Thoracic aorta (tissue), 2 donors: Measurements from ENCODE around the gene RGMB. TPM values are rescaled to one million over a fixed set of nuclear protein-coding genes. Genes with fewer than 3 reads are reported as not detected.
A peak's percentile ranks its signal among the peaks of the same experiment; 100 is the strongest.

Source experiments
- ATAC-seq: fragments of 150-250 bp; one replicate; pipeline ENCODE4 v1.8.0; 2017; ENCODE audit warnings: low read depth; ENCODE audit not compliant: insufficient number of reproducible peaks, low FRiP score
- DNase-seq: peaks from one replicate; pipeline ENCODE4 v3.0.0-alpha.2; 2020; ENCODE audit warnings: low spot score
- H3K27ac ChIP-seq, 2 donors: fragments of 200-600 bp; sonication (generic); 1 replicate in 1 of 2; 2 replicates in 1 of 2; pipeline ENCODE4 v1.5.1; 2016; ENCODE audit warnings: mild to moderate bottlenecking in 2 of 2, moderate library complexity in 2 of 2
- H3K27me3 ChIP-seq: fragments of 200-600 bp; sonication (generic); replicated peaks from 2 replicates; pipeline ENCODE4 v1.6.0; 2016; ENCODE audit warnings: mild to moderate bottlenecking; ENCODE audit not compliant: insufficient read depth
- H3K36me3 ChIP-seq: fragments of 200-600 bp; sonication (generic); one replicate; pipeline ENCODE4 v1.5.1; 2016
- H3K4me1 ChIP-seq, 2 donors: fragments of 200-600 bp; sonication (generic); 1 replicate in 1 of 2; 2 replicates in 1 of 2; pipeline versions ENCODE4 v1.5.1 to v1.6.0; 2016; ENCODE audit warnings: low read depth in 2 of 2, mild to moderate bottlenecking in 1 of 2; ENCODE audit not compliant: control insufficient read depth in 1 of 2
- H3K4me3 ChIP-seq: fragments of 200-600 bp; sonication (generic); 2 replicates; pipeline ENCODE4 v1.5.1; 2016; ENCODE audit warnings: mild to moderate bottlenecking
- H3K9me3 ChIP-seq: fragments of 200-600 bp; sonication (generic); 2 replicates; pipeline ENCODE4 v1.5.1; 2016
- total RNA-seq, 2 donors: library from RNA; depleted of rRNA; stranded (reverse); fragments of >200 nt; gene quantifications; one replicate each; pipeline versions ENCODE4 v1.1.0 to v1.2.3, GENCODE V29; 2016
- TF ChIP-seq, protein P1 (sequence below): fragments of 200-600 bp; sonication (generic); IDR thresholded peaks from one replicate; pipeline ENCODE4 v1.5.1; 2019; ENCODE audit warnings: antibody characterized with exemption

The RGMB gene
- total RNA-seq, 2 donors from 2014 or later = 11.9 to 23.1 TPM

DNA sequence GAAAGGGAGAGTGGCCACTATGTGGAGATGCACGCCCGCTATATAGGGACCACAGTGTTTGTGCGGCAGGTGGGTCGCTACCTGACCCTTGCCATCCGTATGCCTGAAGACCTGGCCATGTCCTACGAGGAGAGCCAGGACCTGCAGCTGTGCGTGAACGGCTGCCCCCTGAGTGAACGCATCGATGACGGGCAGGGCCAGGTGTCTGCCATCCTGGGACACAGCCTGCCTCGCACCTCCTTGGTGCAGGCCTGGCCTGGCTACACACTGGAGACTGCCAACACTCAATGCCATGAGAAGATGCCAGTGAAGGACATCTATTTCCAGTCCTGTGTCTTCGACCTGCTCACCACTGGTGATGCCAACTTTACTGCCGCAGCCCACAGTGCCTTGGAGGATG lies 19.8 kb downstream of the RGMB start:
- Histone ChIP-seq H3K27ac (no peak overlapping the region), H3K4me1 (peaks cover 0 to 5% of the 10 kb centered on the region in 2 donors), H3K36me3 (no peaks in the 10 kb centered on the region), H3K9me3 (no peaks in the 10 kb centered on the region), H3K4me3 (no peak overlapping the region), H3K27me3 (no peaks in the 10 kb centered on the region)
- TF ChIP-seq, protein P1, sequence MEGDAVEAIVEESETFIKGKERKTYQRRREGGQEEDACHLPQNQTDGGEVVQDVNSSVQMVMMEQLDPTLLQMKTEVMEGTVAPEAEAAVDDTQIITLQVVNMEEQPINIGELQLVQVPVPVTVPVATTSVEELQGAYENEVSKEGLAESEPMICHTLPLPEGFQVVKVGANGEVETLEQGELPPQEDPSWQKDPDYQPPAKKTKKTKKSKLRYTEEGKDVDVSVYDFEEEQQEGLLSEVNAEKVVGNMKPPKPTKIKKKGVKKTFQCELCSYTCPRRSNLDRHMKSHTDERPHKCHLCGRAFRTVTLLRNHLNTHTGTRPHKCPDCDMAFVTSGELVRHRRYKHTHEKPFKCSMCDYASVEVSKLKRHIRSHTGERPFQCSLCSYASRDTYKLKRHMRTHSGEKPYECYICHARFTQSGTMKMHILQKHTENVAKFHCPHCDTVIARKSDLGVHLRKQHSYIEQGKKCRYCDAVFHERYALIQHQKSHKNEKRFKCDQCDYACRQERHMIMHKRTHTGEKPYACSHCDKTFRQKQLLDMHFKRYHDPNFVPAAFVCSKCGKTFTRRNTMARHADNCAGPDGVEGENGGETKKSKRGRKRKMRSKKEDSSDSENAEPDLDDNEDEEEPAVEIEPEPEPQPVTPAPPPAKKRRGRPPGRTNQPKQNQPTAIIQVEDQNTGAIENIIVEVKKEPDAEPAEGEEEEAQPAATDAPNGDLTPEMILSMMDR = no peak
- DNase-seq (no peak), ATAC-seq (no peak)

DNA sequence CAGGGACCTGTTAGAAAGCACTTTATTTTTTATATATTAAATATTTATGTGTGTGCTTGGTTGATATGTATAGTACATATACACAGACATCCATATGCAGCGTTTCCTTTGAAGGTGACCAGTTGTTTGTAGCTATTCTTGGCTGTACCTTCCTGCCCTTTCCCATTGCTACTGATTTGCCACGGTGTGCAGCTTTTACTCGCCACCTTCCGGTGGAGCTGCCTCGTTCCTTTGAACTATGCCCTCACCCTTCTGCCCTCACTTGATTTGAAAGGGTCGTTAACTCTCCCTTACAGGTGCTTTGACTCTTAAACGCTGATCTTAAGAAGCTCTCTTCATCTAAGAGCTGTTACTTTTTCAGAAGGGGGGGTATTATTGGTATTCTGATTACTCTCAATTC lies 20.5 kb downstream of the RGMB start:
- Histone ChIP-seq H3K4me3 (no peak overlapping the region), H3K36me3 (no peaks in the 10 kb centered on the region), H3K9me3 (no peaks in the 10 kb centered on the region), H3K27ac (no peak overlapping the region), H3K4me1 (peaks cover 0 to 5% of the 10 kb centered on the region in 2 donors), H3K27me3 (no peaks in the 10 kb centered on the region)
- ATAC-seq (no peak), DNase-seq (no peak)
- TF ChIP-seq, protein P1 = no peak

DNA sequence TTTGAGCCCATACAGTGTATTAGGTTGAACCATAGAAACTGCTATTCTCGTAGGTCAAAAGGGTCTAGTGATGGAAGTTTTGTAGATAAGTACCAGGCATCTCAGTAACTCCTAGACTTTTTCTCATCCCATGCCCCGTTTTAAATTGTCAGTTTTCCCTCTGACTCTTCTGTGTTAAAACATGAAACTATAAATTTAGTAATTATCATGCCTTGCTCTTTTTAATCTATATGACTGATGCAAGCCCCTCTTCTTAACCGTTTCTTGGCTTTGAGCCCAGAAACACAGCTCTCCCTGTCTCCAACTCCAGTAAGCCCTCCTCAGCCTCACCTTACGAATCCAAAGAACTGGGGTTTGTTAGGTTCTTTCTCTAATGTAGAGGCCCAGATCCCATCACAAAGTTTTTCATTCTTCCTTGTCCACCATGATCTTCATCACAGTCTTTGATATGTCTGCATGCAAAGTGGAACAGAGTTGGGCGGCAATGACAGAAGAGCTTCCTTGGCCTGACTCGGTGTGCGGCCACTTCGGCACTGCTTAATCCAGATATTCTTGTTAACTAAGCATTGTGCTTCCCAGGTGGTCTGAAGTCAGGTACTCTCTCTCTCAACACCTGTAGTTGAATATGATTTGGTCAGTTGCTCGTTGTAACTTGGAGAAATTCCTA lies 21.1 kb downstream of the RGMB start:
- H3K4me1 ChIP-seq = peaks cover 0 to 5% of the 10 kb centered on the region in 2 donors
- TF ChIP-seq, protein P1 = no peak

DNA sequence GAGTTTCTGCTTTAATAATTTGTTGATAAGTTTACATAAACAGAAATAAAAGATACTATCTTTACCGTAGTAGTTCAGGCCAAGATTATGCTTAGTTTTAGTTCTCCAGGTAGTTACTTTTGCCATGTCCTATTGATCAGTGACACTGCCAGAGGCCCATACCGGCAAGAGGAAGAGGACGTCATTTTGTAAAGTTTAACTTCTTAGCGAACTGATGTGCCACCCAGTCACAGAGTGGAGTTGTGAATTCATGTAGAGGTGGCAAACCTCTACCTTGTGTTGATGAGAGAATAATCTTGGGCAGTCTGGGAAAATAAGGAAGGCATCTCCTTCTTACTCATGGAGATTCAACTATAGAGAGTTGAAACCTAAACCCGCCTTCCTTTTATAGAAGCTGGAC lies 21.8 kb downstream of the RGMB start:
- Histone ChIP-seq H3K27ac (no peak overlapping the region), H3K9me3 (no peaks in the 10 kb centered on the region), H3K36me3 (no peaks in the 10 kb centered on the region), H3K4me3 (no peak overlapping the region), H3K27me3 (no peaks in the 10 kb centered on the region), H3K4me1 (peaks cover 0 to 5% of the 10 kb centered on the region in 2 donors)
- no peak for ATAC-seq
- TF ChIP-seq, protein P1 = no peak
- DNase-seq = no peak

More for the DNA sequence above, 21.1 kb downstream of the RGMB start:
- no peaks in the 10 kb centered on the region for H3K27me3 ChIP-seq
- H3K27ac ChIP-seq = no peak overlapping the region
- H3K9me3 ChIP-seq = no peaks in the 10 kb centered on the region
- no peak for ATAC-seq
- no peak overlapping the region for H3K4me3 ChIP-seq
- no peaks in the 10 kb centered on the region for H3K36me3 ChIP-seq
- no peak for DNase-seq

DNA sequence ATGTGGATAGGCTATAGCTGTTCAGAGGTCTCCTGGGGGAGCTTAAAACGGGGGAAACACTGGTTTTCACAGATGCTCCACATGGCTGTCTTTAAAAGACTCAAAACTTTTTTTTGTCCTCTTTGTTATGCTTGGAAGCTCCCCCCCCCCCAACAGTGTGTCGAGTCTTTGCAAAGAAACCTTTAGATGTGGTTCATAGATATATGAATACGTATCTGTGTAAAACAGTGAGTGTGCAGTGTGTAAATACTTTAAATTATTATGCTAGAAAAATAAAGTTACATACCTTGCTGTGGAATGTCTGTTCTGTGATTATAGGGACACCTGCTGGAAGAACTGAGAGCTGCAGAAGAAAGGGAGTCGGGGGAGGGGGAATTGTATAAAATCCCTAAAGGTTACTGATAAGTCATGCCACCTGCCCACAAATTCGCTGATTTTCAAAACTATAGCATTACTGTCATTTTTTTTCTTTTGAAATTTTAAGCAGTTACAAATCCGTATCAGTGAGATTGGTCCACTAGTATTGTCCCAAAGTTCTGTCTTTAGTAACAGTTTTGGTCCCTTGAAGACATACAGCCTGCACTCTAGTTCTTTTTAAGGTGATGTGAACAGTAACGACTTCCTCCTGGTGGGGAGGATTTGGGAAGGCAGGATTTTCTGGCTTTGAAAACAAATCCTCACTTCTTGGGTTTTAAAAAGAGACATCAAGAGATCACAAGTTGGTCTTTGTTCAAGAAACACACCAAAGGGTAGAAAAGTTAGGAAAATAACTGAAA lies 22.9 kb downstream of the RGMB start:
- TF ChIP-seq, protein P1 = peak; percentile 75
- Histone ChIP-seq H3K27me3 (no peaks in the 10 kb centered on the region), H3K27ac (no peak overlapping the region), H3K36me3 (no peaks in the 10 kb centered on the region), H3K4me1 (peaks cover 0 to 5% of the 10 kb centered on the region in 2 donors), H3K4me3 (no peak overlapping the region), H3K9me3 (no peaks in the 10 kb centered on the region)
- DNase-seq = no peak
- ATAC-seq = peak; percentile 57
